Neural cell (in vitro differentiated cells): Measurements from ENCODE around the gene STXBP5. TPM values are rescaled to one million over a fixed set of nuclear protein-coding genes. Genes with fewer than 3 reads are reported as not detected.

Experiments
- H2AFZ ChIP-seq: fragments of 200-600, 300-800 bp; sonication (generic), shearing (Covaris generic); 2 replicates; pipeline ENCODE4 v1.6.0; 2014; ENCODE audit warnings: low read depth, mild to moderate bottlenecking, antibody characterized with exemption, low read length, moderate library complexity
- H3F3A ChIP-seq: fragments of 200-600 bp; shearing (Covaris generic); 2 replicates; pipeline ENCODE4 v1.6.1; 2016; ENCODE audit warnings: mild to moderate bottlenecking, moderate library complexity, mixed read lengths, antibody characterized with exemption, low read length; ENCODE audit not compliant: insufficient read depth, poor library complexity, severe bottlenecking
- H3K27ac ChIP-seq: fragments of 200-600, 300-800 bp; sonication (generic), shearing (Covaris generic); 2 replicates; pipeline ENCODE4 v1.5.1; 2014; ENCODE audit warnings: mild to moderate bottlenecking, low read length, moderate library complexity
- H3K27me3 ChIP-seq: fragments of 300-800, 200-600 bp; sonication (generic), shearing (Covaris generic); 2 replicates; pipeline ENCODE4 v1.6.0; 2014; ENCODE audit warnings: mild to moderate bottlenecking, low read depth, low read length, moderate library complexity; ENCODE audit not compliant: insufficient read depth
- H3K36me3 ChIP-seq: fragments of 300-800, 200-600 bp; sonication (generic), shearing (Covaris generic); 2 replicates; pipeline ENCODE4 v1.5.1; 2014; ENCODE audit warnings: mild to moderate bottlenecking, antibody characterized with exemption, low read length, moderate library complexity; ENCODE audit not compliant: insufficient read depth
- H3K4me2 ChIP-seq: fragments of 300-800, 200-600 bp; sonication (generic), shearing (Covaris generic); 2 replicates; pipeline ENCODE4 v1.6.0; 2014; ENCODE audit warnings: mild to moderate bottlenecking, low read length
- H3K4me3 ChIP-seq: fragments of 300-800, 200-600 bp; sonication (generic), shearing (Covaris generic); 2 replicates; pipeline ENCODE4 v1.5.1; 2014; ENCODE audit warnings: mild to moderate bottlenecking, low read length, moderate library complexity
- H3K79me2 ChIP-seq: fragments of 200-600 bp; shearing (Covaris generic); replicated peaks from 2 replicates; pipeline ENCODE4 v1.6.0; 2014; ENCODE audit warnings: mild to moderate bottlenecking, low read length, moderate library complexity; ENCODE audit not compliant: insufficient read depth
- H3K9ac ChIP-seq: fragments of 300-800, 200-600 bp; sonication (generic), shearing (Covaris generic); 2 replicates; pipeline ENCODE4 v1.6.1; 2016; ENCODE audit warnings: mild to moderate bottlenecking, low read length, mixed read lengths
- H3K9me2 ChIP-seq: fragments of 200-600 bp; shearing (Covaris generic); 2 replicates; pipeline ENCODE4 v1.6.1; 2016; ENCODE audit warnings: mild to moderate bottlenecking, low read length, mixed read lengths; ENCODE audit not compliant: insufficient read depth
- H3K9me3 ChIP-seq: fragments of 200-600, 300-800 bp; sonication (generic), shearing (Covaris generic); 2 replicates; pipeline ENCODE4 v1.6.1; 2016; ENCODE audit warnings: mild to moderate bottlenecking, mixed run types, low read length, moderate library complexity, mixed read lengths
- H4K20me1 ChIP-seq: fragments of 200-600 bp; shearing (Covaris generic); 2 replicates; pipeline ENCODE4 v1.6.1; 2016; ENCODE audit warnings: mild to moderate bottlenecking, mixed run types; ENCODE audit not compliant: insufficient read depth
- EP300 ChIP-seq: fragments of 450-650 bp; conservative IDR thresholded peaks from 2 replicates; pipeline ENCODE4 v1.6.1; 2014; ENCODE audit warnings: antibody characterized with exemption, mild to moderate bottlenecking, moderate library complexity; ENCODE audit not compliant: poor library complexity, severe bottlenecking
- EZH2 ChIP-seq: fragments of 200-600, 300-800 bp; shearing (Covaris generic), sonication (generic); IDR thresholded peaks from 2 replicates; pipeline ENCODE4 v1.6.1; 2014; ENCODE audit warnings: antibody characterized with exemption, low read length, borderline replicate concordance, mild to moderate bottlenecking; ENCODE audit not compliant: insufficient read depth, poor library complexity, severe bottlenecking
- MXI1 ChIP-seq: fragments of 450-650 bp; conservative IDR thresholded peaks from 2 replicates; pipeline ENCODE4 v1.6.1; 2014; ENCODE audit warnings: antibody characterized with exemption, mild to moderate bottlenecking; ENCODE audit not compliant: poor library complexity, severe bottlenecking
- POLR2AphosphoS5 ChIP-seq: IDR thresholded peaks from 2 replicates; pipeline ENCODE4 v1.6.1; 2012
- RAD21 ChIP-seq: fragments of 450-650 bp; conservative IDR thresholded peaks from 2 replicates; pipeline ENCODE4 v1.6.1; 2014; ENCODE audit warnings: antibody characterized with exemption, mild to moderate bottlenecking, moderate library complexity
- SMC3 ChIP-seq: fragments of 450-650 bp; conservative IDR thresholded peaks from 2 replicates; pipeline ENCODE4 v1.6.1; 2014; ENCODE audit warnings: antibody characterized with exemption, mild to moderate bottlenecking, moderate library complexity; ENCODE audit not compliant: poor library complexity
- TAF1 ChIP-seq: IDR thresholded peaks from 2 replicates; pipeline ENCODE4 v1.6.1; 2012; ENCODE audit warnings: low read depth
- polyA plus RNA-seq: library from polyadenylated mRNA; depleted of rRNA; stranded (reverse); fragments of >200 nt; gene quantifications from 2 replicates; pipeline ENCODE4 v1.2.3, GENCODE V29; 2014
- TF ChIP-seq, protein P1 (sequence below): IDR thresholded peaks from 2 replicates; pipeline ENCODE4 v1.6.1; 2012; ENCODE audit warnings: borderline replicate concordance
- TF ChIP-seq, protein P2 (sequence below): fragments of 450-650 bp; IDR thresholded peaks from 2 replicates; pipeline ENCODE4 v1.5.1; 2014; ENCODE audit warnings: antibody characterized with exemption, mild to moderate bottlenecking, moderate library complexity; ENCODE audit not compliant: poor library complexity, severe bottlenecking

STXBP5 gene
- polyA plus RNA-seq, 1 donor from 2014 or later = 56.4 TPM

DNA sequence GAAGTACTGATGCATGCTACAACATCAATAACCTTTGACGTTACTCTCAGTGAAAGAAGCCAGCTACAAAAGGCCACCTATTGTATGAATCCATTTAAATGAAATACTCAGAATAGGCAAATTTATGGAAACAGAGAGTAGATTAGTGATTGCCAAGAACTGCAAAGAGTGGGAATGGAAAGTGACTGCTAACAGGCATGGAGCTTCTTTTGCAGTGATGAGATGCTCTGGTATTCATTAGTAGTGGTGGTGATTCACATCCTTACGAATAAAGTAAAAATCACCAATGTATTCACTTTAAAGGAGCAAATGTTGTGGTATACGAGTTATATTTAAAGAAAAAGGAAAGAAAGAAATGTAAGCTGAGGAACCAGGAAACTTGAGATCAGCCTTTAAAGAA, 177.5 kb downstream of the STXBP5 start:
- Histone ChIP-seq H2AFZ (no peak overlapping the region), H3K36me3 (no peaks in the 10 kb centered on the region), H3K9ac (no peak overlapping the region), H3K4me2 (no peak overlapping the region), H3K27me3 (no peaks in the 10 kb centered on the region), H3K27ac (no peak overlapping the region), H3F3A (no peaks in the 10 kb centered on the region), H3K9me3 (no peaks in the 10 kb centered on the region), H3K4me3 (no peak overlapping the region), H3K79me2 (no peaks in the 10 kb centered on the region), H4K20me1 (no peaks in the 10 kb centered on the region), H3K9me2 (no peaks in the 10 kb centered on the region)
- TF ChIP-seq SMC3 (no peak), EZH2 (no peak), TAF1 (no peak), MXI1 (no peak), RAD21 (no peak), POLR2AphosphoS5 (no peak), EP300 (no peak)
- TF ChIP-seq, protein P1, sequence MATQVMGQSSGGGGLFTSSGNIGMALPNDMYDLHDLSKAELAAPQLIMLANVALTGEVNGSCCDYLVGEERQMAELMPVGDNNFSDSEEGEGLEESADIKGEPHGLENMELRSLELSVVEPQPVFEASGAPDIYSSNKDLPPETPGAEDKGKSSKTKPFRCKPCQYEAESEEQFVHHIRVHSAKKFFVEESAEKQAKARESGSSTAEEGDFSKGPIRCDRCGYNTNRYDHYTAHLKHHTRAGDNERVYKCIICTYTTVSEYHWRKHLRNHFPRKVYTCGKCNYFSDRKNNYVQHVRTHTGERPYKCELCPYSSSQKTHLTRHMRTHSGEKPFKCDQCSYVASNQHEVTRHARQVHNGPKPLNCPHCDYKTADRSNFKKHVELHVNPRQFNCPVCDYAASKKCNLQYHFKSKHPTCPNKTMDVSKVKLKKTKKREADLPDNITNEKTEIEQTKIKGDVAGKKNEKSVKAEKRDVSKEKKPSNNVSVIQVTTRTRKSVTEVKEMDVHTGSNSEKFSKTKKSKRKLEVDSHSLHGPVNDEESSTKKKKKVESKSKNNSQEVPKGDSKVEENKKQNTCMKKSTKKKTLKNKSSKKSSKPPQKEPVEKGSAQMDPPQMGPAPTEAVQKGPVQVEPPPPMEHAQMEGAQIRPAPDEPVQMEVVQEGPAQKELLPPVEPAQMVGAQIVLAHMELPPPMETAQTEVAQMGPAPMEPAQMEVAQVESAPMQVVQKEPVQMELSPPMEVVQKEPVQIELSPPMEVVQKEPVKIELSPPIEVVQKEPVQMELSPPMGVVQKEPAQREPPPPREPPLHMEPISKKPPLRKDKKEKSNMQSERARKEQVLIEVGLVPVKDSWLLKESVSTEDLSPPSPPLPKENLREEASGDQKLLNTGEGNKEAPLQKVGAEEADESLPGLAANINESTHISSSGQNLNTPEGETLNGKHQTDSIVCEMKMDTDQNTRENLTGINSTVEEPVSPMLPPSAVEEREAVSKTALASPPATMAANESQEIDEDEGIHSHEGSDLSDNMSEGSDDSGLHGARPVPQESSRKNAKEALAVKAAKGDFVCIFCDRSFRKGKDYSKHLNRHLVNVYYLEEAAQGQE = no peak
- TF ChIP-seq, protein P2, sequence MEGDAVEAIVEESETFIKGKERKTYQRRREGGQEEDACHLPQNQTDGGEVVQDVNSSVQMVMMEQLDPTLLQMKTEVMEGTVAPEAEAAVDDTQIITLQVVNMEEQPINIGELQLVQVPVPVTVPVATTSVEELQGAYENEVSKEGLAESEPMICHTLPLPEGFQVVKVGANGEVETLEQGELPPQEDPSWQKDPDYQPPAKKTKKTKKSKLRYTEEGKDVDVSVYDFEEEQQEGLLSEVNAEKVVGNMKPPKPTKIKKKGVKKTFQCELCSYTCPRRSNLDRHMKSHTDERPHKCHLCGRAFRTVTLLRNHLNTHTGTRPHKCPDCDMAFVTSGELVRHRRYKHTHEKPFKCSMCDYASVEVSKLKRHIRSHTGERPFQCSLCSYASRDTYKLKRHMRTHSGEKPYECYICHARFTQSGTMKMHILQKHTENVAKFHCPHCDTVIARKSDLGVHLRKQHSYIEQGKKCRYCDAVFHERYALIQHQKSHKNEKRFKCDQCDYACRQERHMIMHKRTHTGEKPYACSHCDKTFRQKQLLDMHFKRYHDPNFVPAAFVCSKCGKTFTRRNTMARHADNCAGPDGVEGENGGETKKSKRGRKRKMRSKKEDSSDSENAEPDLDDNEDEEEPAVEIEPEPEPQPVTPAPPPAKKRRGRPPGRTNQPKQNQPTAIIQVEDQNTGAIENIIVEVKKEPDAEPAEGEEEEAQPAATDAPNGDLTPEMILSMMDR = no peak

DNA sequence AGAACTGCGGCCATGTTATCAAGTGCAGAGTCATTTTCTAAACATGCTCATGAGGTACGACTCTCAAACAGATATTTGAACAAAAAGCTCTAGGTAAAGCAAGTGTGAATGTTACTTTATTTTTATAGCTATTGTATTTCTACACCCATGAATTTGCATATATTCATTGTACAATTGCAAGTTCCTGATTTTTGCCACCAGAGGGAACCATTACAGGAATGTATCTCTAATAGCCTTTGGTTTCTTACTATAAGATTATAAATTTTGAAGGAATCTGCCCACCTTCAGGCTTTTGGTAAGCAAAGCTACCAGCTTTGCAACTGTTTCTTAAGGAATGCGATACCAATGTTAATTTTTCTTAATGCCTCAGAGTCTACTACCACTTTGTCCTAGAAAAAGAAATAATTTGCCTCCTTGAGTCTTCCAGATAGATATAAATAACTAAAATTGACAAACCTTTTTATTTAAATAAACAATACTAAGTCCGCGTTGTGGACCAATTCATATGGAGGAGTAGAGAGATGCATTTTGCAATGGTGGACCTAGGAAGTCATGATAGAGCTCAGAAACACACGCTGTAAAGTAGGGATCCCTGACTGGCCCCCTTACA, 178.8 kb downstream of the STXBP5 start:
- no peak overlapping the region for H3K4me2 ChIP-seq
- H3K27me3 ChIP-seq = no peaks in the 10 kb centered on the region
- H3K36me3 ChIP-seq = no peaks in the 10 kb centered on the region
- H3K9me3 ChIP-seq = no peaks in the 10 kb centered on the region
- H3K9ac ChIP-seq = no peak overlapping the region
- no peak for TF ChIP-seq EZH2
- TF ChIP-seq RAD21 = peak; percentile 36
- no peak for TF ChIP-seq MXI1
- TF ChIP-seq EP300 = no peak
- peak; percentile 53 for TF ChIP-seq SMC3
- TF ChIP-seq, protein P2 = peak; percentile 56
- H4K20me1 ChIP-seq = no peaks in the 10 kb centered on the region
- H3K4me3 ChIP-seq = no peak overlapping the region
- no peaks in the 10 kb centered on the region for H3K9me2 ChIP-seq
- no peaks in the 10 kb centered on the region for H3K79me2 ChIP-seq
- no peak overlapping the region for H2AFZ ChIP-seq
- H3K27ac ChIP-seq = no peak overlapping the region
- no peaks in the 10 kb centered on the region for H3F3A ChIP-seq
